ENCODE data around the gene SPNS3.
A peak's percentile ranks its signal among the peaks of the same experiment; 100 is the strongest.

SPNS3 gene

DNA sequence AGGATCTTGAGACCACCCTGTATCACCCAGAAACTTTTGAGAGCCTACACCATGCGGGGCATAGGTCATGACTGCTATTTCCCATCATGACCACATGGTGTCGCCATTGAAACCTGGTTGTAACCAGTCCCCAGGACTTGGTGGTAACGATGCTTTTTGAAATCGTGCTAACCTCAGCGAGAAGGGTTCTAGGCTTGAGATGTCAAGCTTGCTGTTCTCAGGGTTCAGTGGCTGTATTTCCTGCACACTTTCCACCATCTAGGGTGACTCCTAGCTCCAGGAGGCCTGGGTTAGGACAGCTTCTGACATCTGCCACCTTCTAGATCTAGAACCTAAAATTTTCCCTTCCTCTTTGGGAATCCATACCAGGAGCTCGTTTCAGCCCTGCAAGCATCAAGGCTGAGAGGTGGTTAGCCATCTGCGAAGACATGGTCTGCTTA, 13.0 kb upstream of the SPNS3 start:
- Histone ChIP-seq H3K4me1 (no peaks in the 10 kb centered on the region), H3K27me3 (ENCODE audit: control insufficient read depth, insufficient read depth, low read length) (no peaks in the 10 kb centered on the region), H3K27ac (no peak overlapping the region), H3K4me3 (ENCODE audit: low read depth, low read length) (no peak overlapping the region), H3K36me3 (ENCODE audit: control insufficient read depth, insufficient read depth, low read length) (no peaks in the 10 kb centered on the region), H3K9me3 (ENCODE audit: control insufficient read depth, low read length) (no peaks in the 10 kb centered on the region), H2AFZ (peak overlapping the region; percentile 63), H3K9ac (no peak overlapping the region), H3K4me2 (ENCODE audit: low read length) (no peak overlapping the region), H3K79me2 (no peaks in the 10 kb centered on the region)
- TF ChIP-seq, protein P1, sequence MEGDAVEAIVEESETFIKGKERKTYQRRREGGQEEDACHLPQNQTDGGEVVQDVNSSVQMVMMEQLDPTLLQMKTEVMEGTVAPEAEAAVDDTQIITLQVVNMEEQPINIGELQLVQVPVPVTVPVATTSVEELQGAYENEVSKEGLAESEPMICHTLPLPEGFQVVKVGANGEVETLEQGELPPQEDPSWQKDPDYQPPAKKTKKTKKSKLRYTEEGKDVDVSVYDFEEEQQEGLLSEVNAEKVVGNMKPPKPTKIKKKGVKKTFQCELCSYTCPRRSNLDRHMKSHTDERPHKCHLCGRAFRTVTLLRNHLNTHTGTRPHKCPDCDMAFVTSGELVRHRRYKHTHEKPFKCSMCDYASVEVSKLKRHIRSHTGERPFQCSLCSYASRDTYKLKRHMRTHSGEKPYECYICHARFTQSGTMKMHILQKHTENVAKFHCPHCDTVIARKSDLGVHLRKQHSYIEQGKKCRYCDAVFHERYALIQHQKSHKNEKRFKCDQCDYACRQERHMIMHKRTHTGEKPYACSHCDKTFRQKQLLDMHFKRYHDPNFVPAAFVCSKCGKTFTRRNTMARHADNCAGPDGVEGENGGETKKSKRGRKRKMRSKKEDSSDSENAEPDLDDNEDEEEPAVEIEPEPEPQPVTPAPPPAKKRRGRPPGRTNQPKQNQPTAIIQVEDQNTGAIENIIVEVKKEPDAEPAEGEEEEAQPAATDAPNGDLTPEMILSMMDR (IDR thresholded peaks at IDR 0.05): peak; percentile 58

DNA sequence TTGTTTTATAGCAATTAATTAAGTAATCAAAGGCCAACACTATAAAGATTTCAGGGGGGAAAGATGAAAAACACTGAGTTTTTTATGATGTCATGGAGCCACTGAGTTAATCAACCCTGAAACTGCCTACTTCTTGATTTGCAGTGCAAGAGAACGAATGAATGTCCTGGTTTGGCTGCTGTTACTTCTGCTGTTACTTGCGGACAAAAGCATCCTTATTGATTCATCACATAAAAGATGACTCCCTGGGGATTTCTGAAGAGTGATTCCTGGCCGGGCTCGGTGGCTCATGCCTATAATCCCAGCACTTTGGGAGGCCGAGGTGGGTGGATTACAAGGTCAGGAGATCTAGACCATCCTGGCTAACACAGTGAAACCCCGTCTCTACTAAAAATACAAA, 10.9 kb upstream of the SPNS3 start:
- H3K4me2 ChIP-seq (ENCODE audit: low read length): no peak overlapping the region
- TF ChIP-seq, protein P1 (IDR thresholded peaks at IDR 0.05): no peak
- no peak overlapping the region for H3K9ac ChIP-seq
- no peaks in the 10 kb centered on the region for H3K9me3 ChIP-seq (ENCODE audit: control insufficient read depth, low read length)
- H3K27me3 ChIP-seq (ENCODE audit: control insufficient read depth, insufficient read depth, low read length): no peaks in the 10 kb centered on the region
- no peak overlapping the region for H3K4me3 ChIP-seq (ENCODE audit: low read depth, low read length)
- no peak overlapping the region for H2AFZ ChIP-seq
- no peak overlapping the region for H3K27ac ChIP-seq
- no peaks in the 10 kb centered on the region for H3K36me3 ChIP-seq (ENCODE audit: control insufficient read depth, insufficient read depth, low read length)
- no peaks in the 10 kb centered on the region for H3K79me2 ChIP-seq
- no peaks in the 10 kb centered on the region for H3K4me1 ChIP-seq

DNA sequence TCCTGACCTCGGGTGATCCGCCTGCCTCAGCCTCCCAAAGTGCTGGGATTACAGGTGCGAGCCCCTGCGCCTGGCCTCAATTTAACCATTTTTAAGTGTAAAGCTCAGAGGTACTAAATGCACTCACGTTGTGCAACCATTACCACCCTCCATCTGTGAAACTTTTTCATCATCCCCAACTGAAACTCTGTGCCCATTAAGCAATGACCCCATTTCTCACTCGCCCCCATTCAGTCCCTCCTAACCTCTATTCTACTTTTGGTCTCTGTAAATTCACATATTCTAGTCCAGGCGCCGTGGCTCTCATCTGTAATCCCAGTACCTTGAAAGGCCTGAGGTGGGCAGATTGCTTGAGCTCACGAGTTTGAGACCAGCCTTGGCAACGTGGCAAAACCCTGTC, 8.3 kb upstream of the SPNS3 start:
- H2AFZ ChIP-seq: no peak overlapping the region
- H3K79me2 ChIP-seq: no peaks in the 10 kb centered on the region
- no peak overlapping the region for H3K9ac ChIP-seq
- H3K9me3 ChIP-seq (ENCODE audit: control insufficient read depth, low read length): no peaks in the 10 kb centered on the region
- no peak overlapping the region for H3K4me3 ChIP-seq (ENCODE audit: low read depth, low read length)
- H3K27me3 ChIP-seq (ENCODE audit: control insufficient read depth, insufficient read depth, low read length): no peaks in the 10 kb centered on the region
- H3K36me3 ChIP-seq (ENCODE audit: control insufficient read depth, insufficient read depth, low read length): no peaks in the 10 kb centered on the region
- H3K4me2 ChIP-seq (ENCODE audit: low read length): no peak overlapping the region
- H3K27ac ChIP-seq: no peak overlapping the region
- no peaks in the 10 kb centered on the region for H3K4me1 ChIP-seq
- TF ChIP-seq, protein P1 (IDR thresholded peaks at IDR 0.05): no peak

DNA sequence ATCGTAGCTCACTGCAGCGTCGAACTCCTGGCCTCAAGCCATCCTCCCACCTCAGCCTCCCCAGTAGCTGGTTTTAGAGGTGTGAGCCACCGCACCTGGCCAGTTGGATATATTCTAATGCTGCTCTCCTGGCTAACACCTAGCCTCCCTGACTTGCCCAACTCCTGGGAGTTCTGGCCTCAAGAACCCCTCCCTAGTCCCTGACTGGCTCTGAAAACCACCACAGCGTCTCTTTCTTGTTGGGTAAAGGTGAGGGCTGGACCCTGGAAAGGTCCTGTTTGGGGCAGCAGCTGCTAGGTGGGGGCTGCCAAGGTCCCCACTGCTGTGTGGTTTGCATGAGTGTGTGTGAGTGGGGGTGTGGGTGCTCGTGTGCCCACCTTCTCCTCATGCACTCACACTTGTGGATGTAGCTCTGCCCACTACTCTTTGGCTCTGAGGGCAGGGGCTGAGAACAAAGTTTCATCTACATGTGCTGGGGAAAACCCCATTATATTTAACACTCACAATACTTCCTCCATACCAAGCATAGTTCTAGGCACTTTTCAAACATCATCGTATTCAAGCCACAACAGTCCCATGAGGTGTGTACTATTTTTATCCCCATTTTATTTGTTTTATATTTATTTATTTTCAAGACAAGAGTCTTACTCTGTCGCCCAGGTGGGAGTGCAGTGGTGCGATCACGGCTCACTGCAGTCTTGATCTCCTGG, 7.1 kb upstream of the SPNS3 start:
- no peak overlapping the region for H3K4me3 ChIP-seq (ENCODE audit: low read depth, low read length)
- H3K4me1 ChIP-seq: no peaks in the 10 kb centered on the region
- H3K9ac ChIP-seq: no peak overlapping the region
- no peak overlapping the region for H3K27ac ChIP-seq
- H3K36me3 ChIP-seq (ENCODE audit: control insufficient read depth, insufficient read depth, low read length): no peaks in the 10 kb centered on the region
- no peak overlapping the region for H3K4me2 ChIP-seq (ENCODE audit: low read length)
- no peaks in the 10 kb centered on the region for H3K79me2 ChIP-seq
- H3K27me3 ChIP-seq (ENCODE audit: control insufficient read depth, insufficient read depth, low read length): no peaks in the 10 kb centered on the region
- TF ChIP-seq, protein P1 (IDR thresholded peaks at IDR 0.05): no peak
- no peaks in the 10 kb centered on the region for H3K9me3 ChIP-seq (ENCODE audit: control insufficient read depth, low read length)
- H2AFZ ChIP-seq: no peak overlapping the region

DNA sequence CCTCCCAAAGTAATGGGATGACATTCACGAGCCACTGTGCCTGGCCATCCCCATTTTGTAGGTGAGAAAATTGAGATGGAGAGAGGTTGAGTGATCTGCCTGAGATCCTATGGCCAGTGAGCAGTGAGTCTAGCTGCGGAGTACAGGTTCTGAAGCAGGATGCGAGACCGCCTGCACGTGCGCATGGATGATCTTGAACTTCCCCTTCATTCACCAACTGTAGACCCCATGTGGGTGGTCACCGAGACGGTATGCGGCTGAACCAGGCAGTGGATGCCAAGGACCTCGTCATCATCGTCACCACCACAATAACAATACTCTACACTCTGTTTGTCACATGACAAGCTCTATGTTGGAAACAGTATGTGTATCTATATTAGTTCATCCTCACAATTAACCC, 6.2 kb upstream of the SPNS3 start:
- H3K27ac ChIP-seq: no peak overlapping the region
- no peak overlapping the region for H3K4me3 ChIP-seq (ENCODE audit: low read depth, low read length)
- no peak overlapping the region for H3K9ac ChIP-seq
- H3K27me3 ChIP-seq (ENCODE audit: control insufficient read depth, insufficient read depth, low read length): no peaks in the 10 kb centered on the region
- no peak overlapping the region for H2AFZ ChIP-seq
- no peaks in the 10 kb centered on the region for H3K79me2 ChIP-seq
- H3K9me3 ChIP-seq (ENCODE audit: control insufficient read depth, low read length): no peaks in the 10 kb centered on the region
- H3K36me3 ChIP-seq (ENCODE audit: control insufficient read depth, insufficient read depth, low read length): no peaks in the 10 kb centered on the region
- TF ChIP-seq, protein P1 (IDR thresholded peaks at IDR 0.05): no peak
- H3K4me1 ChIP-seq: no peaks in the 10 kb centered on the region
- H3K4me2 ChIP-seq (ENCODE audit: low read length): no peak overlapping the region
